Lower leg skin (tissue), 4 donors: ENCODE measurements around the gene TBX19. TPM values are rescaled to one million over a fixed set of nuclear protein-coding genes. Genes with fewer than 3 reads are reported as not detected.

Experiments
- DNase-seq, 2 donors: peaks; one replicate each; pipeline ENCODE4 v3.0.0-alpha.2; 2019; ENCODE audit warnings: low spot score in 2 of 2
- H3K4me3 ChIP-seq: fragments of 200-600 bp; sonication (generic); 2 replicates; pipeline ENCODE4 v1.5.1; 2017; ENCODE audit warnings: mild to moderate bottlenecking, low read depth; ENCODE audit not compliant: poor library complexity, severe bottlenecking
- POLR2A ChIP-seq, 2 donors: fragments of 450-650 bp; IDR thresholded peaks; one replicate each; pipeline ENCODE4 v1.6.1; 2016 to 2017; ENCODE audit warnings: antibody characterized with exemption in 2 of 2, mild to moderate bottlenecking in 1 of 2, moderate library complexity in 1 of 2
- WGBS, 2 donors: methylation state at CpG; one replicate each; pipeline ENCODE4 v1.1.5; 2018; 5-methylcytosine and 5-hydroxymethylcytosine counted together
- intact Hi-C: fragments of 100-400 bp; cut with DNase I; formaldehyde crosslinking; loops from one replicate; pipeline ENCODE4 v1.15.0; 2023; ENCODE audit warnings: low total_unique reads
- total RNA-seq, 4 donors: library from RNA; depleted of rRNA; stranded (reverse); fragments of >200 nt; gene quantifications; one replicate each; pipeline ENCODE4 v1.1.0, GENCODE V29; 2016
- TF ChIP-seq, protein P1 (sequence below), 3 donors: fragments of 450-650 bp; IDR thresholded peaks; one replicate each; pipeline ENCODE4 v1.5.1; 2016; ENCODE audit warnings: antibody characterized with exemption in 3 of 3, mild to moderate bottlenecking in 3 of 3, moderate library complexity in 2 of 3

TBX19 gene
- total RNA-seq, 4 donors from 2014 or later = 1.8 to 7.5 (median 3.5) TPM

GRCh38 chr1:168324745-168325425, 44.2 kb downstream of the TBX19 start:
- WGBS, 2 donors = 89 to 96% methylated on average over 4 of the region's 4 CpGs
- intact Hi-C loops = no loop called here
- DNase-seq = no peak
- no peak overlapping the region for H3K4me3 ChIP-seq
- TF ChIP-seq, protein P1, sequence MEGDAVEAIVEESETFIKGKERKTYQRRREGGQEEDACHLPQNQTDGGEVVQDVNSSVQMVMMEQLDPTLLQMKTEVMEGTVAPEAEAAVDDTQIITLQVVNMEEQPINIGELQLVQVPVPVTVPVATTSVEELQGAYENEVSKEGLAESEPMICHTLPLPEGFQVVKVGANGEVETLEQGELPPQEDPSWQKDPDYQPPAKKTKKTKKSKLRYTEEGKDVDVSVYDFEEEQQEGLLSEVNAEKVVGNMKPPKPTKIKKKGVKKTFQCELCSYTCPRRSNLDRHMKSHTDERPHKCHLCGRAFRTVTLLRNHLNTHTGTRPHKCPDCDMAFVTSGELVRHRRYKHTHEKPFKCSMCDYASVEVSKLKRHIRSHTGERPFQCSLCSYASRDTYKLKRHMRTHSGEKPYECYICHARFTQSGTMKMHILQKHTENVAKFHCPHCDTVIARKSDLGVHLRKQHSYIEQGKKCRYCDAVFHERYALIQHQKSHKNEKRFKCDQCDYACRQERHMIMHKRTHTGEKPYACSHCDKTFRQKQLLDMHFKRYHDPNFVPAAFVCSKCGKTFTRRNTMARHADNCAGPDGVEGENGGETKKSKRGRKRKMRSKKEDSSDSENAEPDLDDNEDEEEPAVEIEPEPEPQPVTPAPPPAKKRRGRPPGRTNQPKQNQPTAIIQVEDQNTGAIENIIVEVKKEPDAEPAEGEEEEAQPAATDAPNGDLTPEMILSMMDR (IDR thresholded peaks at IDR 0.05) = no peak
- no peak for TF ChIP-seq POLR2A (IDR thresholded peaks at IDR 0.05)

DNA sequence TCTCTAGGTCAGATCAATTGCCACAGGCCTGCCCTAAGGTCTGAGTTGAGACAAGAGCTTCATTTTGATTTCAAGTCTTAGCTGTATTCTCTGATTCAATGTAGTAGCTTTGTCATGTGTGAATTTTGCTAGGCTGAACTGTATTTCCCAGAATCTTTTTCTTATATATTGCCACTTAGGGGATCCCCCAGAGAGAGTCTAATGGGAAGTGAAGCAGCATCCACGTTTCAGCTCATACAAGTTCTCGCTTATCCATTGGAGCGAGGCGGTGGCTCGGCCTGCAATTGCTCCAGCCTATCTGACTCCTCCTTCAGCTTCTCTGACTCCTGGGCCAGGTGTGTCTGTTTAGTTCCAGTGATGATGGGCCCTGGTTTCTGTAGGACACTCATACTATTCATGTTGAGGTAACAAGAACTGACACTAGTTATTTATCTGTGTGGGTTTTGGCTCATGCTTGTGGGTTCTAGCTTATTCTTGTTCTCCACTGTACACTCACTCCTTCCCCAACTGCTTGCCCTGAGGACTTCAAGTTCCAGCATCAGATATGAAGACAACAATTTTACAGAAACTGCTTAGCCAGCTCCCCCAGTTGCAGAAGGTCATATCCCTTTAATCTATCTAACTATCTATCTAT, 48.2 kb downstream of the TBX19 start:
- no peak overlapping the region for H3K4me3 ChIP-seq
- intact Hi-C loops = no loop called here
- WGBS, 2 donors = 39 to 85% methylated on average over 5 of the region's 5 CpGs
- DNase-seq = no peak
- TF ChIP-seq POLR2A (IDR thresholded peaks at IDR 0.05) = no peak
- TF ChIP-seq, protein P1 (IDR thresholded peaks at IDR 0.05) = no peak

DNA sequence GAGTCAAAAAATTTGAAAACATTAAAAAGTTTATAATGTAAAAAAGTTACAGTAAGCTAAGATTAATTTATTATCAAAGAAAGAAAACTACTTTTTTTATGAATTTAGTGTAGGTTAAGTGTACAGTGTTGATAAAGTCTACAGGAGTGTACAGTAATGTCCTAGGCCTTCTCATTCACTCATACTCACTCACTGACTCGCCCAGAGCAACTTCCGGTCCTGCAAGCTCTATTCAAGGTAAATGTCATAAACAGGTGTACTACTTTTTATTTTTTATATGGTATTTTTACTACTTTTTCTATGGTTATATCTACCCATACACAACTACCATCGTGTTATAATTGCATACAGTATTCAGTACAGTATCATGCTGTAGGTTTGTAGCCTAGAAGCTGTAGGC, 49.6 kb downstream of the TBX19 start:
- DNase-seq = no peak
- intact Hi-C loops = no loop called here
- no peak overlapping the region for H3K4me3 ChIP-seq
- TF ChIP-seq, protein P1 (IDR thresholded peaks at IDR 0.05) = no peak
- no peak for TF ChIP-seq POLR2A (IDR thresholded peaks at IDR 0.05)
- 92 to 94% methylated on average over 3 of the region's 3 CpGs for WGBS, 2 donors

DNA sequence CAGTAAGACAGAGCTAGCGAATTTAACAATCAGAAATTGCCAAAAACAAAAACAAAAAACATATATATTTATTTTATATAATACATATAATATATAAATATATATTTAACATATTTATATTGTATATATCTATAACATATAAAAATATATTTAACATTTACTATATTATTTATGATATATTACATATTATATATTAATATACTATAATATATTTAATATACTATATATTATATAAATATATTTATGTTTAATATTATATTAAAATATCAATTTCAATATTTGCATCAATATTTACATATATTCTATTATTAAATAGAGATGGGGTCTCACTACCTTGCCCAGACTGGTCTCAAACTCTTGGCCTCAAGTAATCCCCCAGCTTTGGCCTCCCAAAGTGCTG, 50.9 kb downstream of the TBX19 start:
- 95 to 98% methylated on average over 1 of the region's 1 CpG for WGBS, 2 donors

GRCh38 chr1:168333562-168334276, 53.0 kb downstream of the TBX19 start:
- intact Hi-C loops = no loop called here
- no peak overlapping the region for H3K4me3 ChIP-seq
- TF ChIP-seq POLR2A (IDR thresholded peaks at IDR 0.05) = no peak
- TF ChIP-seq, protein P1 (IDR thresholded peaks at IDR 0.05) = no peak
- 49 to 65% methylated on average over 6 of the region's 6 CpGs for WGBS, 2 donors
- DNase-seq = no peak

More for the DNA sequence above, 50.9 kb downstream of the TBX19 start:
- TF ChIP-seq POLR2A (IDR thresholded peaks at IDR 0.05) = no peak
- TF ChIP-seq, protein P1 (IDR thresholded peaks at IDR 0.05) = no peak
- no peak for DNase-seq
- intact Hi-C loops = no loop called here
- no peak overlapping the region for H3K4me3 ChIP-seq
